K562 (cell line): ENCODE measurements around the gene UNC5C. TPM values are rescaled to one million over a fixed set of nuclear protein-coding genes. Genes with fewer than 3 reads are reported as not detected.

Experiments used
- ATAC-seq: fragments of 200-7000 bp; cut with Tn5 transposase; 3 replicates; pipeline ENCODE4 v1.9.1; 2020; ENCODE audit warnings: moderate library complexity
- BruUV-seq: library from RNA; stranded (reverse); fragments of 400-500 nt; replicated peaks from 2 replicates; lab custom pipeline; 2021; lab: Mats Ljungman, UMichigan
- CTCF ChIA-PET: fragments of 300-600 bp; formaldehyde crosslinking; extraction: SDS; loops from one replicate; lab custom pipeline; 2021; ENCODE audit warnings: low intra/inter-chr PET ratio; lab: Yijun Ruan, JAX
- POLR2A ChIA-PET: fragments of 300-600, 350-650 bp; sonication (Branson Sonifier 250); formaldehyde crosslinking; extraction: SDS; loops from one replicate; lab custom pipeline; 2021; ENCODE audit warnings: antibody characterized with exemption, inconsistent platforms; lab: Yijun Ruan, JAX
- DNase-seq, 4 experiments: peaks; one replicate each; pipeline versions ENCODE4 v3.0.0 to v3.0.0-alpha.2; 2011 to 2018; ENCODE audit warnings: low spot score in 3 of 4, mixed read lengths in 3 of 4; ENCODE audit errors: extremely low read depth in 1 of 4
- FAIRE-seq: peaks from 2 replicates; lab custom pipeline; 2011; peaks lifted over from hg19 to GRCh38; lab: Jason Lieb, UNC
- H2AFZ ChIP-seq: 2 replicates; pipeline ENCODE4 v1.6.0; 2011; ENCODE audit warnings: low read depth, low read length, control low read depth, inconsistent platforms
- H3K27ac ChIP-seq: fragments of 200-600 bp; 3 replicates; pipeline ENCODE4 v1.8.0; 2011; ENCODE audit warnings: low read depth, mild to moderate bottlenecking, control low read depth, inconsistent platforms, low read length, moderate library complexity, mixed read lengths; ENCODE audit errors: extremely low read depth
- H3K27me3 ChIP-seq, 2 experiments: fragments of 300-600 bp in 1 of 2; 2 replicates in 1 of 2; 3 replicates in 1 of 2; pipeline versions ENCODE4 v1.6.0 to v1.8.0; 2011; ENCODE audit warnings: inconsistent platforms in 2 of 2, low read length in 2 of 2, mild to moderate bottlenecking in 1 of 2, mixed read lengths in 1 of 2, moderate library complexity in 1 of 2; ENCODE audit not compliant: control insufficient read depth in 2 of 2, insufficient read depth in 2 of 2
- H3K36me3 ChIP-seq: fragments of 300-600 bp; 3 replicates; pipeline ENCODE4 v1.8.0; 2011; ENCODE audit warnings: mild to moderate bottlenecking, low read length, inconsistent platforms; ENCODE audit not compliant: control insufficient read depth, insufficient read depth
- H3K4me1 ChIP-seq, 2 experiments: fragments of 200-600 bp in 1 of 2; replicated peaks in 1 of 2; 2 replicates in 1 of 2; 3 replicates in 1 of 2; pipeline versions ENCODE4 v1.5.1 to v1.8.0; 2011; ENCODE audit warnings: inconsistent platforms in 2 of 2, low read length in 2 of 2, mild to moderate bottlenecking in 1 of 2, mixed read lengths in 1 of 2, moderate library complexity in 1 of 2; ENCODE audit not compliant: control insufficient read depth in 2 of 2, insufficient read depth in 2 of 2
- H3K4me2 ChIP-seq: 2 replicates; pipeline ENCODE4 v1.6.1; 2011; ENCODE audit warnings: low read length, control low read depth, inconsistent platforms, mixed read lengths; ENCODE audit not compliant: insufficient read depth
- H3K4me3 ChIP-seq: fragments of 200-600 bp; sonication (generic), shearing (Covaris generic); 2 replicates; pipeline ENCODE4 v1.5.1; 2016; ENCODE audit warnings: control low read depth, inconsistent platforms
- H3K79me2 ChIP-seq: fragments of 200-600 bp; 3 replicates; pipeline ENCODE4 v1.8.0; 2011; ENCODE audit warnings: low read length, inconsistent platforms; ENCODE audit not compliant: control insufficient read depth, insufficient read depth
- H3K9ac ChIP-seq, 2 experiments: 2 replicates each; pipeline versions ENCODE4 v1.6.0 to v1.6.1; 2011; ENCODE audit warnings: low read depth in 2 of 2, low read length in 2 of 2, control low read depth in 1 of 2, inconsistent platforms in 1 of 2, mild to moderate bottlenecking in 1 of 2, mixed read lengths in 1 of 2; ENCODE audit not compliant: insufficient read depth in 1 of 2
- H3K9me1 ChIP-seq: one replicate; pipeline ENCODE4 v1.6.0; 2011; ENCODE audit warnings: inconsistent platforms, mild to moderate bottlenecking, low read length, moderate library complexity; ENCODE audit not compliant: control insufficient read depth, insufficient read depth
- H3K9me3 ChIP-seq: replicated peaks from 2 replicates; pipeline ENCODE4 v1.5.1; 2011; ENCODE audit warnings: low read depth, low read length, inconsistent platforms; ENCODE audit not compliant: control insufficient read depth, insufficient read depth
- H4K20me1 ChIP-seq: replicated peaks from 2 replicates; pipeline ENCODE4 v1.6.1; 2011; ENCODE audit warnings: low read length, inconsistent platforms, mixed read lengths; ENCODE audit not compliant: control insufficient read depth, insufficient read depth
- CCNT2 ChIP-seq: IDR thresholded peaks from 2 replicates; pipeline ENCODE4 v1.6.1; 2011; ENCODE audit warnings: borderline replicate concordance, low read depth, mild to moderate bottlenecking, moderate library complexity, mixed read lengths, low read length; ENCODE audit not compliant: insufficient read length; ENCODE audit errors: extremely low read depth
- CREBBP ChIP-seq: IDR thresholded peaks from one replicate; pipeline ENCODE4 v1.6.1; 2012; ENCODE audit warnings: low read depth, mild to moderate bottlenecking, control low read depth, inconsistent platforms, low read length
- DIDO1 ChIP-seq: fragments of 450-650 bp; IDR thresholded peaks from 2 replicates; pipeline ENCODE4 v1.6.1; 2016; ENCODE audit warnings: low read depth, missing biosample characterization, missing genetic modification characterization
- SIN3B ChIP-seq: fragments of 450-650 bp; IDR thresholded peaks from 2 replicates; pipeline ENCODE4 v1.6.1; 2017; ENCODE audit warnings: low read depth, mild to moderate bottlenecking, moderate library complexity
- TCF7L2 ChIP-seq: fragments of 150-350 bp; IDR thresholded peaks from 2 replicates; pipeline ENCODE4 v1.6.1; 2016; ENCODE audit warnings: low read depth, mild to moderate bottlenecking, low read length, moderate library complexity
- TSC22D4 ChIP-seq: fragments of 450-650 bp; IDR thresholded peaks from 2 replicates; pipeline ENCODE4 v1.6.1; 2016; ENCODE audit warnings: missing genetic modification characterization, missing biosample characterization, control low read depth
- ZFP30 ChIP-seq: fragments of 250-450 bp; sonication (Bioruptor Pico); IDR thresholded peaks from 2 replicates; pipeline ENCODE4 v1.8.0; 2022; ENCODE audit warnings: moderate library complexity, mild to moderate bottlenecking, inconsistent platforms, borderline replicate concordance
- ZNF253 ChIP-seq: fragments of 250-450 bp; sonication (Bioruptor Pico); conservative IDR thresholded peaks from 2 replicates; pipeline ENCODE4 v1.6.1; 2021; ENCODE audit warnings: mild to moderate bottlenecking
- ZNF764 ChIP-seq: fragments of 250-450 bp; sonication (Bioruptor Pico); IDR thresholded peaks from 2 replicates; pipeline ENCODE4 v1.4.0; 2020; ENCODE audit warnings: low read depth, mild to moderate bottlenecking, moderate library complexity
- WGBS: fragments of 100-300 bp; shearing (Covaris generic); methylation state at CpG from one replicate; pipeline ENCODE4 v1.1.6; 2016; ENCODE audit warnings: low coverage, mixed read lengths; ENCODE audit not compliant: insufficient coverage; ENCODE audit errors: missing lambda C conversion rate; 5-methylcytosine and 5-hydroxymethylcytosine counted together
- in situ Hi-C: fragments of 300-500 bp; cut with MboI; formaldehyde crosslinking; loops from 4 replicates; pipeline ENCODE4 v1.15.0; 2018; ENCODE audit warnings: inconsistent platforms, mixed read lengths
- intact Hi-C: fragments of 100-400 bp; cut with micrococcal nuclease; formaldehyde crosslinking; loops from 2 replicates; pipeline ENCODE4 v1.14.2; 2022
- polyA plus RNA-seq, 8 experiments: library from polyadenylated mRNA; depleted of rRNA in 4 of 8; stranded (reverse) in 5 of 8; unstranded in 3 of 8; fragments of >200 nt; fragmentation: Nextera tagmentation in 2 of 8; fragmentation: Illumina TruSeq in 1 of 8; extraction: Ambion mirVana in 2 of 8; extraction: Trizol in 1 of 8; gene quantifications; 2 replicates each; pipeline versions ENCODE4 v1.2.1 to v1.2.3, GENCODE V29; 2011 to 2014; ENCODE audit warnings: inconsistent platforms in 1 of 8, missing spikeins in 1 of 8
- total RNA-seq, 7 experiments: library from RNA; depleted of rRNA in 6 of 7; stranded (reverse); fragments of >200 nt in 6 of 7; fragmentation: Illumina TruSeq in 2 of 7; extraction: Trizol in 2 of 7; gene quantifications; 2 replicates each; pipeline versions ENCODE4 v1.2.1 to v1.2.3, GENCODE V29; 2011 to 2021; ENCODE audit warnings: low replicate concordance in 1 of 7
- TF ChIP-seq, protein P1 (sequence below): IDR thresholded peaks from 2 replicates; pipeline ENCODE4 v1.6.1; 2014; ENCODE audit warnings: antibody characterized with exemption

Gene UNC5C
- total and polyA plus RNA-seq, 9 of the 15 experiments (the other 6 are each of a cell fraction or from before 2014, with no cell fraction given): under 0.01 to 0.10 (median 0.03) TPM; not detected in 1

- no peaks in the 10 kb centered on the region for H3K79me2 ChIP-seq
- in situ Hi-C loops: loop anchor here (25.0 kb wide), 1 partner anchor 485 kb away; no protein-coding TSS in a partner anchor
- no peaks in the 10 kb centered on the region for H3K9me3 ChIP-seq
- no peak for TF ChIP-seq DIDO1 (tag)
- TF ChIP-seq SIN3B: no peak
- no peak for TF ChIP-seq ZNF253 (CRISPR knock-in tag)
- TF ChIP-seq TCF7L2: no peak
- TF ChIP-seq, protein P1, sequence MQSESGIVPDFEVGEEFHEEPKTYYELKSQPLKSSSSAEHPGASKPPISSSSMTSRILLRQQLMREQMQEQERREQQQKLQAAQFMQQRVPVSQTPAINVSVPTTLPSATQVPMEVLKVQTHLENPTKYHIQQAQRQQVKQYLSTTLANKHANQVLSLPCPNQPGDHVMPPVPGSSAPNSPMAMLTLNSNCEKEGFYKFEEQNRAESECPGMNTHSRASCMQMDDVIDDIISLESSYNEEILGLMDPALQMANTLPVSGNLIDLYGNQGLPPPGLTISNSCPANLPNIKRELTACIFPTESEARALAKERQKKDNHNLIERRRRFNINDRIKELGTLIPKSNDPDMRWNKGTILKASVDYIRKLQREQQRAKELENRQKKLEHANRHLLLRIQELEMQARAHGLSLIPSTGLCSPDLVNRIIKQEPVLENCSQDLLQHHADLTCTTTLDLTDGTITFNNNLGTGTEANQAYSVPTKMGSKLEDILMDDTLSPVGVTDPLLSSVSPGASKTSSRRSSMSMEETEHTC: no peak
- no peak for TF ChIP-seq ZFP30 (CRISPR knock-in tag)
- TF ChIP-seq ZNF764 (CRISPR knock-in tag): no peak
- TF ChIP-seq CCNT2: no peak
- TF ChIP-seq CREBBP: no peak
- TF ChIP-seq TSC22D4 (tag): no peak
- TF ChIP-seq, all 486 proteins: peak for 0
- no peaks in the 10 kb centered on the region for H3K36me3 ChIP-seq
- H3K4me1 ChIP-seq: no peaks in the 10 kb centered on the region
- H3K9me1 ChIP-seq: no peaks in the 10 kb centered on the region
- no peak for DNase-seq
- no peak overlapping the region for H2AFZ ChIP-seq
- no peak for ATAC-seq
- intact Hi-C loops: loop anchor here (10.0 kb wide), 1 partner anchor 377 kb away; no protein-coding TSS in a partner anchor
- H3K9ac ChIP-seq: no peak overlapping the region
- H3K4me2 ChIP-seq: no peak overlapping the region
- no peak overlapping the region for H3K4me3 ChIP-seq
- 1% methylated on average over 9 of the region's 9 CpGs for WGBS
- BruUV-seq: no TSS peak
- no peaks in the 10 kb centered on the region for H4K20me1 ChIP-seq
- CTCF ChIA-PET: no interaction called here
- H3K27me3 ChIP-seq: no peaks in the 10 kb centered on the region
- no peak overlapping the region for H3K27ac ChIP-seq
- no peak for FAIRE-seq
- POLR2A ChIA-PET: no interaction called here
Observed at GRCh38 chr4:95122001-95122400, 426.8 kb downstream of the UNC5C start.
